Fibroblast of the aortic adventitia (primary cell): ENCODE data around the gene GSTM2. TPM values are rescaled to one million over a fixed set of nuclear protein-coding genes. Genes with fewer than 3 reads are reported as not detected.
A peak's percentile ranks its signal among the peaks of the same experiment; 100 is the strongest.

ENCODE experiments used
- DNase-seq: peaks from one replicate; pipeline ENCODE4 v3.0.0-alpha.2; 2010; ENCODE audit warnings: low read depth
- H3K4me3 ChIP-seq: 2 replicates; pipeline ENCODE4 v1.5.1; 2011; ENCODE audit warnings: low read depth, mild to moderate bottlenecking, control low read depth, low read length, moderate library complexity
- total RNA-seq: library from RNA; depleted of rRNA; stranded (reverse); fragments of >200 nt; gene quantifications from 2 replicates; pipeline ENCODE4 v1.2.3, GENCODE V29; 2012; ENCODE audit warnings: low replicate concordance
- TF ChIP-seq, protein P1 (sequence below): IDR thresholded peaks from 2 replicates; pipeline ENCODE4 v1.5.1; 2011; ENCODE audit warnings: mild to moderate bottlenecking, low read length, control low read depth, inconsistent platforms; ENCODE audit not compliant: insufficient read depth

Gene GSTM2
- 14.1 and 27.7 TPM in 2 replicates for total RNA-seq

GRCh38 chr1:109667452-109668122, at the start of gene GSTM2:
TSS of gene GSTM2 (plus strand) at chr1:109668057. CDS start at chr1:109668116, 59 bp downstream.
- DNase-seq = peak; percentile 77
- peak within 1 kb of the TSS; percentile 66 for H3K4me3 ChIP-seq
- TF ChIP-seq, protein P1, sequence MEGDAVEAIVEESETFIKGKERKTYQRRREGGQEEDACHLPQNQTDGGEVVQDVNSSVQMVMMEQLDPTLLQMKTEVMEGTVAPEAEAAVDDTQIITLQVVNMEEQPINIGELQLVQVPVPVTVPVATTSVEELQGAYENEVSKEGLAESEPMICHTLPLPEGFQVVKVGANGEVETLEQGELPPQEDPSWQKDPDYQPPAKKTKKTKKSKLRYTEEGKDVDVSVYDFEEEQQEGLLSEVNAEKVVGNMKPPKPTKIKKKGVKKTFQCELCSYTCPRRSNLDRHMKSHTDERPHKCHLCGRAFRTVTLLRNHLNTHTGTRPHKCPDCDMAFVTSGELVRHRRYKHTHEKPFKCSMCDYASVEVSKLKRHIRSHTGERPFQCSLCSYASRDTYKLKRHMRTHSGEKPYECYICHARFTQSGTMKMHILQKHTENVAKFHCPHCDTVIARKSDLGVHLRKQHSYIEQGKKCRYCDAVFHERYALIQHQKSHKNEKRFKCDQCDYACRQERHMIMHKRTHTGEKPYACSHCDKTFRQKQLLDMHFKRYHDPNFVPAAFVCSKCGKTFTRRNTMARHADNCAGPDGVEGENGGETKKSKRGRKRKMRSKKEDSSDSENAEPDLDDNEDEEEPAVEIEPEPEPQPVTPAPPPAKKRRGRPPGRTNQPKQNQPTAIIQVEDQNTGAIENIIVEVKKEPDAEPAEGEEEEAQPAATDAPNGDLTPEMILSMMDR = no peak

DNA sequence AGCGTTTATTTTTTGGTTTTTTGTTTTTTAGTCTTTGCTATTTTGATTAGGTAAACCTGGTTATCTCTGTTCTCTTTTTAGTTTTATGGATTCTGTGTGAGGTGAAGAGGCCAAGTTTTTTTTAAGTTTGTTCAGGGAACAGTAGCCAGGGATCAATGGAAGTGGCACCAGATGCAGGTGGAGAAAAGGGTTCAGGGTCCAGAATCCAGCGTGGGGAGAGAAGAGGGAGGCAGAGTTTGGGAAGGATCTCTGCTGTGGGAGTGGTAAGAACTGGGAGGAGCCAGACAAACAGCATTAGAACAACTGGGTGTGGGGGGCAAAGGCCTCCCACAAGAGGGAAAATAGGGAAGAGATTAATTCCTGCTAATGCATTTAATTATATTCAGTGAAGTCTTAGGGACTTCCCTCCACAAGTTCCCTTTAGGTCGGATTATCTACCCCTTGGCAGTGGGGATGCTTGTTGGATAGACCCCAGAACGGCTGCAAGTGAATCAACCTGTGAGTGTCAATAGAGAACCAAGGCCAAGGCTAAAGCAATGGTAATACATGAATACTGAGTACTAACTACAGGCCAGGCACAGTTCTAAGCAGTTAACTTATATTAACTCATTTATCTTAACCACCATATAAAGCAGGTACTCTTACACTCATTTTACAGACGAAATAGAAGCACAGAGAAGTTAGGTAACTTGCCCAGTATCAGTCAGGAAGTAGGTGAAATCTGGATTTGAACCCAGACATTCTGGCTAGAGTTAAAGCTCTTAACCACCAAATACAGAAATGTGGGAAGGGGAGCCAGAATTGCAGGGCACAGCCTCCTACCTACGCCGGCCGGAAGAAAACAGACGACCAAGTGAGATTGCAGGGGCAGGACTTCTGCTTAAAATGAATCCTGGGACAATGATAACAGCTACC, 48.9 kb upstream of the GSTM2 start:
- TF ChIP-seq, protein P1 = no peak
- H3K4me3 ChIP-seq = peak overlapping the region; percentile 96

GRCh38 chr1:109619576-109620400, 48.1 kb upstream of the GSTM2 start, which contains the start of the genes AMPD2 and GNAT2:
TSS of gene AMPD2 (plus strand) at chr1:109619837. CDS start at chr1:109621176, 1,339 bp downstream.
TSS of gene GNAT2 (minus strand) at chr1:109619616. CDS start at chr1:109612870, 6,746 bp downstream.
- TF ChIP-seq, protein P1 = no peak
- DNase-seq = peak; percentile 86
- peak within 1 kb of the TSS; percentile 96 for H3K4me3 ChIP-seq

More for the DNA sequence above, 48.9 kb upstream of the GSTM2 start:
- no peak for DNase-seq

- H3K4me3 ChIP-seq = peak overlapping the region; percentile 96
- TF ChIP-seq, protein P1 = no peak
- DNase-seq = peak; percentile 64
These were observed 47.5 kb upstream of the GSTM2 start for GRCh38 chr1:109620401-109620791.

GRCh38 chr1:109620841-109621286, 47.0 kb upstream of the GSTM2 start:
- DNase-seq = peak; percentile 91
- peak overlapping the region; percentile 96 for H3K4me3 ChIP-seq
- TF ChIP-seq, protein P1 = no peak
